Panc1 (cell line): ENCODE data around the gene BTBD1.

ENCODE experiments used
- POLR2AphosphoS5 ChIP-seq: IDR thresholded peaks from 2 replicates; pipeline ENCODE4 v1.6.1; 2012; ENCODE audit warnings: mild to moderate bottlenecking, low read depth, low read length, moderate library complexity
- SIN3A ChIP-seq: IDR thresholded peaks from 2 replicates; pipeline ENCODE4 v1.6.1; 2012; ENCODE audit warnings: low read depth, mild to moderate bottlenecking, low read length, moderate library complexity, borderline replicate concordance; ENCODE audit not compliant: insufficient read depth
- TCF7L2 ChIP-seq: IDR thresholded peaks from 2 replicates; pipeline ENCODE4 v1.6.1; 2011; ENCODE audit warnings: mild to moderate bottlenecking, low read depth, low read length, inconsistent platforms
- TF ChIP-seq, protein P1 (sequence below): fragments of 450-650 bp; IDR thresholded peaks from 2 replicates; pipeline ENCODE4 v1.5.1; 2017; ENCODE audit warnings: mild to moderate bottlenecking
- TF ChIP-seq, protein P2 (sequence below), 2 experiments: IDR thresholded peaks; 2 replicates each; pipeline ENCODE4 v1.6.1; 2011 to 2012; ENCODE audit warnings: low read depth in 2 of 2, control low read depth in 1 of 2, low read length in 1 of 2, mild to moderate bottlenecking in 1 of 2, moderate library complexity in 1 of 2; ENCODE audit not compliant: insufficient read depth in 1 of 2

DNA sequence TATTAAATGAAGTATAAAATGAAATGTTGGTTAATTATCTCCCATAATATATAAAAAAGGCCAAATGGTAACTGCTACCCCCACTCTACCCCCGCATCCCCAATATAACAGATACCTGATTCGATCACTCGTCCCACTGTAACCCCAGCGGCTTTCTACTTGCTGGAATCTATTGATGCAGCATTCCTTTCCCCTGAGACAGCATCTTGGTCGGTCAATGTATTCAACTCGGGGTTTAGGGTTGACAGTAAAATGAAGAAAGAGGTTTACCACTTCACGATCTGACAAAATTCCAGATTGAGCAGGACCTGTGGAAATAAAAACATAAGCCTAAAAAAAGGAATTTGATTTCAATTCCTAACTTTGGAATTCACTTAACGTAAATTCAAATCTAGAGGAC is 37.0 kb downstream of the BTBD1 start:
- TF ChIP-seq, protein P1, sequence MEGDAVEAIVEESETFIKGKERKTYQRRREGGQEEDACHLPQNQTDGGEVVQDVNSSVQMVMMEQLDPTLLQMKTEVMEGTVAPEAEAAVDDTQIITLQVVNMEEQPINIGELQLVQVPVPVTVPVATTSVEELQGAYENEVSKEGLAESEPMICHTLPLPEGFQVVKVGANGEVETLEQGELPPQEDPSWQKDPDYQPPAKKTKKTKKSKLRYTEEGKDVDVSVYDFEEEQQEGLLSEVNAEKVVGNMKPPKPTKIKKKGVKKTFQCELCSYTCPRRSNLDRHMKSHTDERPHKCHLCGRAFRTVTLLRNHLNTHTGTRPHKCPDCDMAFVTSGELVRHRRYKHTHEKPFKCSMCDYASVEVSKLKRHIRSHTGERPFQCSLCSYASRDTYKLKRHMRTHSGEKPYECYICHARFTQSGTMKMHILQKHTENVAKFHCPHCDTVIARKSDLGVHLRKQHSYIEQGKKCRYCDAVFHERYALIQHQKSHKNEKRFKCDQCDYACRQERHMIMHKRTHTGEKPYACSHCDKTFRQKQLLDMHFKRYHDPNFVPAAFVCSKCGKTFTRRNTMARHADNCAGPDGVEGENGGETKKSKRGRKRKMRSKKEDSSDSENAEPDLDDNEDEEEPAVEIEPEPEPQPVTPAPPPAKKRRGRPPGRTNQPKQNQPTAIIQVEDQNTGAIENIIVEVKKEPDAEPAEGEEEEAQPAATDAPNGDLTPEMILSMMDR, result no peak
- TF ChIP-seq, protein P2, sequence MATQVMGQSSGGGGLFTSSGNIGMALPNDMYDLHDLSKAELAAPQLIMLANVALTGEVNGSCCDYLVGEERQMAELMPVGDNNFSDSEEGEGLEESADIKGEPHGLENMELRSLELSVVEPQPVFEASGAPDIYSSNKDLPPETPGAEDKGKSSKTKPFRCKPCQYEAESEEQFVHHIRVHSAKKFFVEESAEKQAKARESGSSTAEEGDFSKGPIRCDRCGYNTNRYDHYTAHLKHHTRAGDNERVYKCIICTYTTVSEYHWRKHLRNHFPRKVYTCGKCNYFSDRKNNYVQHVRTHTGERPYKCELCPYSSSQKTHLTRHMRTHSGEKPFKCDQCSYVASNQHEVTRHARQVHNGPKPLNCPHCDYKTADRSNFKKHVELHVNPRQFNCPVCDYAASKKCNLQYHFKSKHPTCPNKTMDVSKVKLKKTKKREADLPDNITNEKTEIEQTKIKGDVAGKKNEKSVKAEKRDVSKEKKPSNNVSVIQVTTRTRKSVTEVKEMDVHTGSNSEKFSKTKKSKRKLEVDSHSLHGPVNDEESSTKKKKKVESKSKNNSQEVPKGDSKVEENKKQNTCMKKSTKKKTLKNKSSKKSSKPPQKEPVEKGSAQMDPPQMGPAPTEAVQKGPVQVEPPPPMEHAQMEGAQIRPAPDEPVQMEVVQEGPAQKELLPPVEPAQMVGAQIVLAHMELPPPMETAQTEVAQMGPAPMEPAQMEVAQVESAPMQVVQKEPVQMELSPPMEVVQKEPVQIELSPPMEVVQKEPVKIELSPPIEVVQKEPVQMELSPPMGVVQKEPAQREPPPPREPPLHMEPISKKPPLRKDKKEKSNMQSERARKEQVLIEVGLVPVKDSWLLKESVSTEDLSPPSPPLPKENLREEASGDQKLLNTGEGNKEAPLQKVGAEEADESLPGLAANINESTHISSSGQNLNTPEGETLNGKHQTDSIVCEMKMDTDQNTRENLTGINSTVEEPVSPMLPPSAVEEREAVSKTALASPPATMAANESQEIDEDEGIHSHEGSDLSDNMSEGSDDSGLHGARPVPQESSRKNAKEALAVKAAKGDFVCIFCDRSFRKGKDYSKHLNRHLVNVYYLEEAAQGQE (IDR thresholded peaks at IDR 0.05; ENCODE audit: insufficient read depth in 1 of 2, low read depth in 2 of 2, low read length in 1 of 2), result no peak
- TF ChIP-seq SIN3A (no peak), TCF7L2 (no peak), POLR2AphosphoS5 (no peak)
